Thyroid gland (tissue), 4 donors: ENCODE measurements around the gene ANKRD28.

Source experiments
- CTCF ChIP-seq, 6 experiments: fragments of 200-600 bp in 3 of 6; fragments of 450-650 bp in 3 of 6; sonication (generic) in 3 of 6; IDR thresholded peaks; one replicate each; pipeline ENCODE4 v1.5.1; 2016 to 2019; ENCODE audit warnings: antibody characterized with exemption in 6 of 6, mild to moderate bottlenecking in 2 of 6, inconsistent platforms in 1 of 6, moderate library complexity in 1 of 6
- POLR2A ChIP-seq, 2 donors: fragments of 450-650 bp; IDR thresholded peaks; one replicate each; pipeline ENCODE4 v1.6.1; 2017; ENCODE audit warnings: antibody characterized with exemption in 2 of 2, mild to moderate bottlenecking in 2 of 2, moderate library complexity in 1 of 2

- TF ChIP-seq CTCF (IDR thresholded peaks at IDR 0.05) (no peak), POLR2A (IDR thresholded peaks at IDR 0.05) (no peak)
Measured at GRCh38 chr3:15794303-15794771, 3.4 kb downstream of the ANKRD28 start.
